Small intestine (tissue), 7 donors: Measurements from ENCODE around the gene SYNE3. TPM values are rescaled to one million over a fixed set of nuclear protein-coding genes. Genes with fewer than 3 reads are reported as not detected.
A peak's percentile ranks its signal among the peaks of the same experiment; 100 is the strongest.

Experiments
- DNase-seq, 2 donors: peaks; one replicate each; pipeline versions ENCODE4 v3.0.0 to v3.0.0-alpha.2; 2013
- FAIRE-seq: peaks from 2 replicates; lab custom pipeline; 2012; peaks lifted over from hg19 to GRCh38; lab: Jason Lieb, UNC
- H3K27ac ChIP-seq, 3 donors: one replicate each; pipeline ENCODE4 v1.5.1; 2013; ENCODE audit warnings: low read length in 2 of 3, mild to moderate bottlenecking in 2 of 3, control low read depth in 1 of 3, inconsistent platforms in 1 of 3, low read depth in 1 of 3, moderate library complexity in 1 of 3
- H3K27me3 ChIP-seq, 3 donors: one replicate each; pipeline ENCODE4 v1.6.1; 2013; ENCODE audit warnings: low read length in 3 of 3, inconsistent platforms in 1 of 3; ENCODE audit not compliant: control insufficient read depth in 3 of 3, insufficient read depth in 3 of 3
- H3K36me3 ChIP-seq, 3 donors: one replicate each; pipeline ENCODE4 v1.6.1; 2013; ENCODE audit warnings: low read length in 3 of 3, inconsistent platforms in 1 of 3, low read depth in 1 of 3, mild to moderate bottlenecking in 1 of 3, moderate library complexity in 1 of 3; ENCODE audit not compliant: control insufficient read depth in 3 of 3, insufficient read depth in 2 of 3
- H3K4me1 ChIP-seq, 3 donors: one replicate each; pipeline ENCODE4 v1.6.1; 2013; ENCODE audit warnings: low read length in 2 of 3, inconsistent platforms in 1 of 3, low read depth in 1 of 3, mild to moderate bottlenecking in 1 of 3, moderate library complexity in 1 of 3; ENCODE audit not compliant: control insufficient read depth in 3 of 3, insufficient read depth in 2 of 3
- H3K4me3 ChIP-seq, 3 donors: one replicate each; pipeline ENCODE4 v1.5.1; 2013; ENCODE audit warnings: low read length in 3 of 3, control low read depth in 1 of 3, inconsistent platforms in 1 of 3, low read depth in 1 of 3, mild to moderate bottlenecking in 1 of 3, moderate library complexity in 1 of 3
- H3K9me3 ChIP-seq, 2 donors: one replicate each; pipeline ENCODE4 v1.6.1; 2013; ENCODE audit warnings: low read depth in 1 of 2, low read length in 1 of 2; ENCODE audit not compliant: control insufficient read depth in 2 of 2, insufficient read depth in 1 of 2
- WGBS, 3 donors: extraction: QIAGEN DNeasy Blood & Tissue Kit; methylation state at CpG; one replicate each; pipeline ENCODE4 v1.1.7; 2013; 5-methylcytosine and 5-hydroxymethylcytosine counted together
- polyA plus RNA-seq, 4 donors: library from polyadenylated mRNA; stranded (reverse) in 3 of 4; unstranded in 1 of 4; fragments of 200-250 nt in 3 of 4; fragments of 120-200 nt in 1 of 4; gene quantifications; one replicate each; pipeline versions ENCODE4 v1.2.1 to v1.2.3, GENCODE V29; 2013
- donor health status: healthy with polysubstance abuse.
- donor health status: control.
- donor health status: control.
- donor health status: Bipolar disorder and iron deficiency.
- donor health status: healthy.

Gene SYNE3
- polyA plus RNA-seq, 4 donors, result 0.81 to 5.0 (median 1.4) TPM

DNA sequence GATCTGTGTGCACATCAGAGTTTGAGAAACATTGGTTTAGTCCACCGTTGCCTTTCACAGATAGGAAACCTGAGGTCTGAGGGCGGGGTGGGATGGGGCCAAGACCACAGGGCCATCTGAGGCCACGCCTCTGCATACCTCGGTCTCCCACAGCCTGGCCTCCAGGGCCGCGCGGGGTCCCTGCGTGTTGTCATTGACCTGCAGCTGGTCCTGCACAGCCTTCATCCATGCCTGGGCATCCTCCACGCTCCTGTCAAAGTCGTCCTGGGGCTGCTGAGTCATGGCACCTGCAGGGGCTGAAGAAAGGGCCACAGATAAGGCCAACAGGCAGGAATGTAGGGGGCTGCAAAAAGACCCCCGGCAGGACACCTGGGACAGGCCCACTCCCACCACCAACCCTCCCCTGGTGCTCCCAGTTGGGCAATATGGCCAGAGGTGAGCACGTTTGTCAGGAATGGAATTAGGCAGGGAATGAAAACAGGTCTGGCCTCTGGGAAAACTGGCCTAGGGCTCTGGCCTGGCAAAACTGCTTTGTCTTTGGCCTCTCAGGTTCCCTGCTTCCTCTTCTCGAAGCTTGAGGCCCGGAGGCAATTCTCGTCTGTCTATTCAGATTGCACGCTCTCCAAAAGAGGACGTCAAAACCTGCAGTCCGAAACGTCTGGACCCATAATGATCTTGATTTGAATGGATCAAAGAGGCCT is 40.8 kb downstream of the SYNE3 start:
- Histone ChIP-seq H3K36me3 (peaks cover 0 to 2% (median under 1%) of the 10 kb centered on the region in 3 donors), H3K9me3 (no peaks in the 10 kb centered on the region), H3K4me3 (no peak overlapping the region), H3K27ac (no peak overlapping the region), H3K4me1 (peaks cover 0 to 2% (median 1%) of the 10 kb centered on the region in 3 donors), H3K27me3 (no peaks in the 10 kb centered on the region)
- no peak for FAIRE-seq
- no peak for DNase-seq
- 87 to 88% (median 87%) methylated on average over 19 of the region's 19 CpGs for WGBS, 3 donors

DNA sequence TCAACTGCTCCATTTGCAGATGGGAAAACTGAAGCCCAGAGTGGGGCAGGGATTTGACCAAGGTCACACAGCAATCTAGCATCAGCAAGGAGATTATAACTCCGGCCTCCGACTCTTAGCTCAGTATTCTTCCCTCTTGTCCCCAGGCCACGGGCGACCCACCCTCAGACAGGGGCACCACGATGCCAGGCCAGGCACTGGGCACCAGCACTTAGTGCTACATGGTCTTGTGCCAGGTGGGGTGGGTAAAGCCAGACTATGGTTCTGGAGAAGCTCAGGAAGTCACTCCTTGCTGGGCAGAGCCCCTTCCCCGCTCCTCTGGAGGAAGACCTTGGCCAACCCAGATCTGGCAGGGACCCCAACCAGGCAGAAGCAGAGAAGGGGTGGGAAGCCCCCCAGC is 41.5 kb downstream of the SYNE3 start:
- no peak overlapping the region for H3K4me3 ChIP-seq
- FAIRE-seq, result no peak
- 94 to 97% (median 95%) methylated on average over 6 of the region's 6 CpGs for WGBS, 3 donors
- peaks cover 0 to 2% (median 0%) of the 10 kb centered on the region in 3 donors for H3K4me1 ChIP-seq
- no peaks in the 10 kb centered on the region for H3K27me3 ChIP-seq
- peaks cover 0 to 2% (median 0%) of the 10 kb centered on the region in 3 donors for H3K36me3 ChIP-seq
- H3K9me3 ChIP-seq, result no peaks in the 10 kb centered on the region
- no peak for DNase-seq
- no peak overlapping the region for H3K27ac ChIP-seq

DNA sequence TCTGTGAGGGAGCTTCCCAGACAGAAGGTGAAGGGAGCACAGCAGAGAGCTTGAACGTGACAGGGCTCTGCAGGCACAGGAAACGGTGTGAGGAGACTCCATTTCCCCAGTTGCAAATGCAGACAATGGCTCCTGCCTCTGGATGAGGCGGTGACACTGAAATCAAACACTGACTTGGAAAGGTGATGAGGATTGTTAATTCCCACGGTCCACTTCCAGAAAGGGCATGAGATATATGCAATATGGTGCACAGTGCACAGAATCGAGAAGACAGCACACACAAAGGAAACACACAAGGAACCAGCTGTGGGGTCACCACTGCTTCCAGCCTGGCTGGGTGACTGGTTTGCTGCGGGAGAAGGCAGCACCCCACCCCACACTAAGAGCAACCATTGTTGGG is 42.0 kb downstream of the SYNE3 start:
- H3K27me3 ChIP-seq, result no peaks in the 10 kb centered on the region
- peaks cover 0 to 2% (median 0%) of the 10 kb centered on the region in 3 donors for H3K36me3 ChIP-seq
- no peak for DNase-seq
- H3K27ac ChIP-seq, result no peak overlapping the region
- peaks cover 0 to 2% (median 0%) of the 10 kb centered on the region in 3 donors for H3K4me1 ChIP-seq
- H3K9me3 ChIP-seq, result no peaks in the 10 kb centered on the region
- no peak for FAIRE-seq
- H3K4me3 ChIP-seq, result no peak overlapping the region
- 87 to 89% (median 87%) methylated on average over 6 of the region's 6 CpGs for WGBS, 3 donors

DNA sequence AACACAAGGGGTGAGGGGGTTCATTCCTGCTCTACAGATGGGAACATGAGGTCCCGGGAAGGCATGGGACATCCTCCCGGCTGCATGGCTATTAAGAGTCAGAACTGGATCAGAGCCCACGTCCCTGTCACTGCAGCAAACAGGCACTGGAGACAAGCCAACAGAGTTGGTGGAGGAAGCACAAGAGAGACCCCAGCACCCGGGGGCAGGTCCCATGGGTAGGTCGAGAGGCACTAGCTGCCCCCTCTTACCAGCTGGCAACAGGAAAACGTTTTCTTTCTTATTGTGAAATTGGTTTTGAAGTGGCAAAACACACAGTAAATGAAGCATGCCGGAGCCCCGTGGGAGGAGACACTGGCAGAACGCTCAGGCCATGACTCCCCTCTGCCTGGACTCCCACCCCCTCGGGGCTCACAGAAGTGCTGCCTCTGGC is 43.6 kb downstream of the SYNE3 start:
- no peak for DNase-seq
- no peaks in the 10 kb centered on the region for H3K9me3 ChIP-seq
- FAIRE-seq, result no peak
- peaks cover 0 to 2% (median 0%) of the 10 kb centered on the region in 3 donors for H3K36me3 ChIP-seq
- H3K27me3 ChIP-seq, result no peaks in the 10 kb centered on the region
- no peak overlapping the region for H3K27ac ChIP-seq
- 62 to 78% (median 76%) methylated on average over 10 of the region's 10 CpGs for WGBS, 3 donors
- H3K4me3 ChIP-seq, result no peak overlapping the region
- H3K4me1 ChIP-seq, result peaks cover 0 to 12% (median 6%) of the 10 kb centered on the region in 3 donors

DNA sequence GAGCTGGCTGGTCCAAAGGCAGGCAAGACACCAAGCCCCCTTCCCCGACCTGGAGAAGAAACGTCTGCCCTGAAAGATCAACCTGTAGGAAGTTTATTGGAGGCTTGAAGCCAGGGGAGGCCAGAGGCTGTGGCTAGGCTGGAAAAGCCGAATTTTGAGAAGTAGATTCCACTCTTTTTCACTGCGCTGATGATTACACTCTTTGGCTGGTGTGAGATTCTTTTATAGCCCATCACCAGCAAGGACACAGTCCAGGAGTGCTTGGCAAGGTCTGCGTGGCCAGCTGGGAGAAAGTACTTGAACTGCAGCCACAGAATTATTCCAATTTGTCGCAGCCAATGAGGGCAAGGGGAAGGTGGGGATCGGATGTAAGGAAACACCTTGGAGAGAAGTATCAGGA is 45.0 kb downstream of the SYNE3 start:
- H3K4me1 ChIP-seq, result peaks cover 0 to 18% (median 6%) of the 10 kb centered on the region in 3 donors
- H3K9me3 ChIP-seq, result no peaks in the 10 kb centered on the region
- no peaks in the 10 kb centered on the region for H3K27me3 ChIP-seq
- FAIRE-seq (no peak), DNase-seq (no peak)
- WGBS, 3 donors, result 29 to 77% (median 51%) methylated on average over 7 of the region's 7 CpGs
- no peak overlapping the region for H3K27ac ChIP-seq
- no peak overlapping the region for H3K4me3 ChIP-seq
- H3K36me3 ChIP-seq, result peaks cover 0 to 2% (median 0%) of the 10 kb centered on the region in 3 donors

DNA sequence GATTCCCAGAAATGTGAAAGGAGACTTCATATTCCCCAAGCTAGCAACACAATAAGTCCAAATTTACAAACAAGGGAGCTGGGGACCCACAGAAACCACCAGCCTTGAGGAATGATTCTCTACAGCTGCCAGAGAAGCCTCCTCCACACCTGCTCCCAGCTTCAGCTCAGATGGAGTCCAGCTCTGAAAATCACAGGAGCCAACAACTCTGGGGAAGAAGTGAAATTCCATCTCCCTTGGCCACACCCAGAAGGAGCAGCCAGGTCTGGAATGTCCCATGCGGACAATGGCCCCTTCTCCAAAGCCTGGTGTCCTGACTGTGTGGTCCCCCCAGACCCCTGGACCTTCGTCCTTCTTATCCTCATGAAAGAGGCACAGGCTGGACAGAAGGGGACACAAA is 45.4 kb downstream of the SYNE3 start:
- no peak for DNase-seq
- H3K27ac ChIP-seq, result no peak overlapping the region
- H3K27me3 ChIP-seq, result no peaks in the 10 kb centered on the region
- 76 to 89% (median 79%) methylated on average over 2 of the region's 2 CpGs for WGBS, 3 donors
- H3K36me3 ChIP-seq, result peaks cover 0 to 2% (median 0%) of the 10 kb centered on the region in 3 donors
- no peak for FAIRE-seq
- no peak overlapping the region for H3K4me3 ChIP-seq
- H3K9me3 ChIP-seq, result no peaks in the 10 kb centered on the region
- H3K4me1 ChIP-seq, result peaks cover 0 to 18% (median 6%) of the 10 kb centered on the region in 3 donors

DNA sequence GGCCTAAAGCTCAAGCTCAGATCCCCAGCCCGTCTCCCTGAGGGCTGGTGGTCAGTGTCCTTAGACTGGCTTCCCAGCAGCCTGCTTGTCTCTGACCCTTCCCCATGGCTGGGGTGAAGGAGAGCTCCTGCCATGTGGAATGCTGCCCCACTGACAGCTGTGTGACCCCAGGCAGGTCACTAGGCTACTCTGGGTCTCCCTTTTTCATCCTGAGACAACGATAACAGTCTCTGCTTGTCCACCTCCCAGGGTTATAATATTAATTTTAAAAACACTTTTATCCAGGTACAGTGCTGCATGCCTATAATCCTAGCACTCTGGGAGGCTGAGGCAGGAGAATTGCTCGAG is 47.3 kb downstream of the SYNE3 start:
- Histone ChIP-seq H3K4me3 (no peak overlapping the region), H3K36me3 (no peaks in the 10 kb centered on the region), H3K27me3 (no peaks in the 10 kb centered on the region), H3K27ac (peak overlapping the region; percentile 81 to 83 (median 81)), H3K9me3 (no peaks in the 10 kb centered on the region), H3K4me1 (peaks cover 0 to 18% (median 6%) of the 10 kb centered on the region in 3 donors)
- FAIRE-seq (no peak), DNase-seq (no peak)
- WGBS, 3 donors, result 27 to 72% (median 53%) methylated on average over 3 of the region's 3 CpGs

DNA sequence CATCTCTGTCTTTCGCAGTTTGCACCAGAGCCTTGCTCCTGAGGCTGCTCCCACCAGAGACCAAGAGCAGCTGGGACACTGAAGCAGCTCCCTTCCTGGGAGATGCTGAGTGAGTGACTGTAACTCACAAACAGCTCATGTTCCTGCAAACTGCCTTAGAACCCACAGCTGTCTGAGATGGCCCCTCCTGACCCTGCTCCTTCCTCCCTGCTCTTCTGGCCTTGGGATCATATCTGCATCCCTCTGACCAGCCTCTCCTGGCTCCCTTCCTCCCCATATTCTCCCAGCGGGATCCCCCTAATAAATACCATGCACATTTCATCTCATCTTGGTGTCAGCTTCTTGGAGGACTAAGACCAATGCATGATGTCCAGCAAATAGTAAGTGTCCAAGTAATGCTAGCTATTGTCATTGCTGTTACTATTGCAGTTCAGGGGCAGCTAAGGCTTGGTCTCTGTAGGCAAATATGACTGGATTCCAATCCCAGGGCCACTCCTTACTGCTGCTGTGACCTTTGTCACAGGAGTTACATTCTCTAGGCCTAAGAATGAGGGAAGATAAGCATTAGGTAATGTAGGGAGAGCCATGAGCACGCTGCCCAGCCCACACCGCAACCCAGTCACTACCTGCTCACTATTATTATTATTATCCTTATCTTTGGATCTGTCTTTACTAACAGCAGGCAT is 47.9 kb downstream of the SYNE3 start:
- no peak for FAIRE-seq
- no peaks in the 10 kb centered on the region for H3K9me3 ChIP-seq
- H3K36me3 ChIP-seq, result no peaks in the 10 kb centered on the region
- H3K27me3 ChIP-seq, result no peaks in the 10 kb centered on the region
- H3K27ac ChIP-seq, result peak overlapping the region; percentile 81 to 94 (median 81)
- WGBS, 3 donors, result 32 to 71% (median 53%) methylated on average over 4 of the region's 4 CpGs
- peak; percentile 94 to 98 for DNase-seq
- H3K4me1 ChIP-seq, result peaks cover 4 to 24% (median 6%) of the 10 kb centered on the region in 3 donors
- H3K4me3 ChIP-seq, result no peak overlapping the region
